ENCODE results near the gene PAPPA.

DNA sequence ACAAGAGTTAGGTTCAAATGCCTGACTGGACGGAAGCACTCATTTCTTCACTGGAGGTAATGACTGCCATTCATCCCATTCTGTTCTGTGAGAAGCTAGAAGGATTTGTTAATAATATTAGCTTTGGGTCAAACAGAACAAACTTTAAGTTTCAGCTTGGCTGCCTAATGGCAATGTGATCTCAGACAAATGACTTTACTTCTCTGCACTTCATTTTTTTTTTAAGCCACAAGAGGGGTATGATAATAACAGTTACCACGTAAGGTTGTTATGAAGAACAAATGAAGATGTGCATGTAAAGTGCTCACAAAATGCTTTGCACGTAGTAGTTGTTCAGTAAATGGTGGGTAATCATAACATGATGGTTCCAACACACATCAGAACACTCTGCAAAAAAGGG is 199.4 kb downstream of the PAPPA start:
- TF ChIP-seq TAF1 (IDR thresholded peaks at IDR 0.05; ENCODE audit: borderline replicate concordance, low read depth, low read length) = no peak
- TF ChIP-seq, protein P1, sequence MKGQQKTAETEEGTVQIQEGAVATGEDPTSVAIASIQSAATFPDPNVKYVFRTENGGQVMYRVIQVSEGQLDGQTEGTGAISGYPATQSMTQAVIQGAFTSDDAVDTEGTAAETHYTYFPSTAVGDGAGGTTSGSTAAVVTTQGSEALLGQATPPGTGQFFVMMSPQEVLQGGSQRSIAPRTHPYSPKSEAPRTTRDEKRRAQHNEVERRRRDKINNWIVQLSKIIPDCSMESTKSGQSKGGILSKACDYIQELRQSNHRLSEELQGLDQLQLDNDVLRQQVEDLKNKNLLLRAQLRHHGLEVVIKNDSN (IDR thresholded peaks at IDR 0.05; ENCODE audit: borderline replicate concordance, low read depth) = no peak
- TF ChIP-seq, protein P2, sequence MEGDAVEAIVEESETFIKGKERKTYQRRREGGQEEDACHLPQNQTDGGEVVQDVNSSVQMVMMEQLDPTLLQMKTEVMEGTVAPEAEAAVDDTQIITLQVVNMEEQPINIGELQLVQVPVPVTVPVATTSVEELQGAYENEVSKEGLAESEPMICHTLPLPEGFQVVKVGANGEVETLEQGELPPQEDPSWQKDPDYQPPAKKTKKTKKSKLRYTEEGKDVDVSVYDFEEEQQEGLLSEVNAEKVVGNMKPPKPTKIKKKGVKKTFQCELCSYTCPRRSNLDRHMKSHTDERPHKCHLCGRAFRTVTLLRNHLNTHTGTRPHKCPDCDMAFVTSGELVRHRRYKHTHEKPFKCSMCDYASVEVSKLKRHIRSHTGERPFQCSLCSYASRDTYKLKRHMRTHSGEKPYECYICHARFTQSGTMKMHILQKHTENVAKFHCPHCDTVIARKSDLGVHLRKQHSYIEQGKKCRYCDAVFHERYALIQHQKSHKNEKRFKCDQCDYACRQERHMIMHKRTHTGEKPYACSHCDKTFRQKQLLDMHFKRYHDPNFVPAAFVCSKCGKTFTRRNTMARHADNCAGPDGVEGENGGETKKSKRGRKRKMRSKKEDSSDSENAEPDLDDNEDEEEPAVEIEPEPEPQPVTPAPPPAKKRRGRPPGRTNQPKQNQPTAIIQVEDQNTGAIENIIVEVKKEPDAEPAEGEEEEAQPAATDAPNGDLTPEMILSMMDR (IDR thresholded peaks at IDR 0.05) = no peak
- TF ChIP-seq TEAD4 (IDR thresholded peaks at IDR 0.05; ENCODE audit: borderline replicate concordance, insufficient read depth) = no peak
- TF ChIP-seq EP300 (IDR thresholded peaks at IDR 0.05; ENCODE audit: borderline replicate concordance in 1 of 2, low read depth in 1 of 2, low read length in 1 of 2) = no peak
- TF ChIP-seq RAD21 (IDR thresholded peaks at IDR 0.05; ENCODE audit: low read length) = no peak
- TF ChIP-seq MXI1 (IDR thresholded peaks at IDR 0.05; ENCODE audit: low read depth, low read length) = no peak
- TF ChIP-seq GABPA (IDR thresholded peaks at IDR 0.05; ENCODE audit: low read depth) = no peak
